PC-9 (cell line): Measurements from ENCODE around the gene NCAM2. TPM values are rescaled to one million over a fixed set of nuclear protein-coding genes. Genes with fewer than 3 reads are reported as not detected.

ENCODE experiments used
- BruUV-seq: library from RNA; stranded (reverse); fragments of 400-500 nt; replicated peaks from 2 replicates; lab custom pipeline; 2021; lab: Mats Ljungman, UMichigan
- CTCF ChIA-PET: fragments of 300-600 bp; sonication (Branson Sonifier 250); formaldehyde crosslinking; loops from one replicate; lab custom pipeline; 2022; ENCODE audit warnings: antibody characterized with exemption; lab: Charles Lee
- POLR2A ChIA-PET: fragments of 300-600 bp; sonication (Branson Sonifier 250); formaldehyde crosslinking; loops from one replicate; lab custom pipeline; 2022; ENCODE audit warnings: antibody characterized with exemption; ENCODE audit not compliant: unreplicated experiment; lab: Charles Lee
- DNase-seq, 2 experiments: peaks; one replicate each; pipeline versions ENCODE4 v3.0.0 to v3.0.0-alpha.2; 2015 to 2022; ENCODE audit warnings: mixed read lengths in 1 of 2
- H2AFZ ChIP-seq: fragments of 200-600 bp; sonication (generic); 2 replicates; pipeline ENCODE4 v1.8.1; 2017; ENCODE audit warnings: antibody characterized with exemption
- H3F3A ChIP-seq: fragments of 200-600 bp; sonication (generic); 2 replicates; pipeline ENCODE4 v1.8.1; 2017; ENCODE audit warnings: antibody characterized with exemption, mild to moderate bottlenecking, low read depth; ENCODE audit not compliant: insufficient read depth
- H3K27ac ChIP-seq: fragments of 200-600 bp; sonication (generic); 2 replicates; pipeline ENCODE4 v1.6.1; 2016; ENCODE audit warnings: mixed run types
- H3K27me3 ChIP-seq: fragments of 200-600 bp; sonication (generic); 2 replicates; pipeline ENCODE4 v1.6.1; 2016; ENCODE audit warnings: low read depth, mixed run types; ENCODE audit not compliant: insufficient read depth
- H3K36me3 ChIP-seq: fragments of 200-600 bp; sonication (generic); 2 replicates; pipeline ENCODE4 v1.6.1; 2016; ENCODE audit warnings: low read depth, mixed run types
- H3K4me1 ChIP-seq: fragments of 200-600 bp; sonication (generic); replicated peaks from 2 replicates; pipeline ENCODE4 v1.6.1; 2016; ENCODE audit warnings: mixed run types; ENCODE audit not compliant: insufficient read depth
- H3K4me2 ChIP-seq: fragments of 200-600 bp; sonication (generic); 2 replicates; pipeline ENCODE4 v1.6.1; 2017; ENCODE audit warnings: mixed run types
- H3K4me3 ChIP-seq: fragments of 200-600 bp; sonication (generic); 2 replicates; pipeline ENCODE4 v1.6.1; 2016; ENCODE audit warnings: mixed run types
- H3K79me2 ChIP-seq: fragments of 200-600 bp; sonication (generic); 2 replicates; pipeline ENCODE4 v1.6.1; 2017; ENCODE audit warnings: low read depth, mixed run types
- H3K9me2 ChIP-seq: fragments of 200-600 bp; sonication (generic); 2 replicates; pipeline ENCODE4 v1.8.1; 2017; ENCODE audit warnings: mild to moderate bottlenecking; ENCODE audit not compliant: insufficient read depth
- H3K9me3 ChIP-seq: fragments of 200-600 bp; sonication (generic); 2 replicates; pipeline ENCODE4 v1.8.1; 2016; ENCODE audit warnings: low read depth; ENCODE audit not compliant: insufficient read depth
- H4K20me1 ChIP-seq: fragments of 200-600 bp; sonication (generic); 2 replicates; pipeline ENCODE4 v1.8.1; 2017; ENCODE audit not compliant: insufficient read depth
- CTCF ChIP-seq: fragments of 200-600 bp; sonication (generic); conservative IDR thresholded peaks from 2 replicates; pipeline ENCODE4 v1.6.1; 2017; ENCODE audit warnings: mixed run types, antibody characterized with exemption, mild to moderate bottlenecking, moderate library complexity
- EZH2 ChIP-seq: fragments of 200-600 bp; sonication (generic); IDR thresholded peaks from 2 replicates; pipeline ENCODE4 v1.8.0; 2017; ENCODE audit warnings: antibody characterized with exemption, low read depth
- intact Hi-C: fragments of 100-400 bp; cut with micrococcal nuclease; formaldehyde crosslinking; loops from one replicate; pipeline ENCODE4 v1.10.0; 2022; ENCODE audit not compliant: unreplicated experiment
- total RNA-seq: library from RNA; stranded (reverse); gene quantifications from 2 replicates; pipeline ENCODE4 v1.2.3, GENCODE V29; 2021

Gene NCAM2
- total RNA-seq, 1 experiment from 2014 or later, result not detected

- Histone ChIP-seq H4K20me1 (no peaks in the 10 kb centered on the region), H3F3A (no peaks in the 10 kb centered on the region), H3K4me3 (no peak overlapping the region), H3K27me3 (no peaks in the 10 kb centered on the region), H3K27ac (no peak overlapping the region), H3K4me2 (no peak overlapping the region), H3K9me3 (no peaks in the 10 kb centered on the region), H2AFZ (no peak overlapping the region), H3K4me1 (no peaks in the 10 kb centered on the region), H3K9me2 (no peaks in the 10 kb centered on the region), H3K79me2 (no peaks in the 10 kb centered on the region), H3K36me3 (no peaks in the 10 kb centered on the region)
- CTCF ChIA-PET, result no interaction called here
- POLR2A ChIA-PET, result no interaction called here
- TF ChIP-seq CTCF (no peak), EZH2 (no peak)
- intact Hi-C loops, result no loop called here
- BruUV-seq, result no TSS peak
- DNase-seq, result no peak
Measured at GRCh38 chr21:21366277-21366676, 368.1 kb downstream of the NCAM2 start.

GRCh38 chr21:21367583-21367982 lies 369.4 kb downstream of the NCAM2 start:
- ChIA-PET CTCF (no interaction called here), POLR2A (no interaction called here)
- H3K9me2 ChIP-seq, result no peaks in the 10 kb centered on the region
- intact Hi-C loops, result no loop called here
- no peak overlapping the region for H2AFZ ChIP-seq
- H3K4me3 ChIP-seq, result no peak overlapping the region
- H3K9me3 ChIP-seq, result no peaks in the 10 kb centered on the region
- no peaks in the 10 kb centered on the region for H3K79me2 ChIP-seq
- no peak overlapping the region for H3K4me2 ChIP-seq
- no peaks in the 10 kb centered on the region for H3F3A ChIP-seq
- no peak for DNase-seq
- H3K36me3 ChIP-seq, result no peaks in the 10 kb centered on the region
- BruUV-seq, result no TSS peak
- no peak for TF ChIP-seq CTCF
- no peak for TF ChIP-seq EZH2
- no peaks in the 10 kb centered on the region for H3K4me1 ChIP-seq
- H4K20me1 ChIP-seq, result no peaks in the 10 kb centered on the region
- no peaks in the 10 kb centered on the region for H3K27me3 ChIP-seq
- no peak overlapping the region for H3K27ac ChIP-seq

- intact Hi-C loops, result loop anchor here (5.0 kb wide), 1 partner anchor 212 kb away; no protein-coding TSS in a partner anchor
- no peak overlapping the region for H3K27ac ChIP-seq
- no peaks in the 10 kb centered on the region for H3K9me3 ChIP-seq
- CTCF ChIA-PET, result no interaction called here
- no peak for DNase-seq
- POLR2A ChIA-PET, result no interaction called here
- H3F3A ChIP-seq, result no peaks in the 10 kb centered on the region
- no peaks in the 10 kb centered on the region for H3K4me1 ChIP-seq
- H3K4me2 ChIP-seq, result no peak overlapping the region
- H3K27me3 ChIP-seq, result no peaks in the 10 kb centered on the region
- H3K9me2 ChIP-seq, result no peaks in the 10 kb centered on the region
- H3K36me3 ChIP-seq, result no peaks in the 10 kb centered on the region
- no peak overlapping the region for H2AFZ ChIP-seq
- no peaks in the 10 kb centered on the region for H3K79me2 ChIP-seq
- H4K20me1 ChIP-seq, result no peaks in the 10 kb centered on the region
- no peak for TF ChIP-seq EZH2
- TF ChIP-seq CTCF, result peak; percentile 29; the same call in 1 of the 2 replicates
- no TSS peak for BruUV-seq
- H3K4me3 ChIP-seq, result no peak overlapping the region
Measured at GRCh38 chr21:21373969-21374368, 375.8 kb downstream of the NCAM2 start.
